Mammary microvascular endothelial cell (primary cell): ENCODE data around the gene TMEM185A. TPM values are rescaled to one million over a fixed set of nuclear protein-coding genes. Genes with fewer than 3 reads are reported as not detected.

Source experiments
- total RNA-seq: library from RNA; depleted of rRNA; stranded (reverse); fragments of >200 nt; gene quantifications from 2 replicates; pipeline ENCODE4 v1.2.3, GENCODE V29; 2015

Gene TMEM185A
- total RNA-seq, result 6.3 TPM in 2 replicates

DNA sequence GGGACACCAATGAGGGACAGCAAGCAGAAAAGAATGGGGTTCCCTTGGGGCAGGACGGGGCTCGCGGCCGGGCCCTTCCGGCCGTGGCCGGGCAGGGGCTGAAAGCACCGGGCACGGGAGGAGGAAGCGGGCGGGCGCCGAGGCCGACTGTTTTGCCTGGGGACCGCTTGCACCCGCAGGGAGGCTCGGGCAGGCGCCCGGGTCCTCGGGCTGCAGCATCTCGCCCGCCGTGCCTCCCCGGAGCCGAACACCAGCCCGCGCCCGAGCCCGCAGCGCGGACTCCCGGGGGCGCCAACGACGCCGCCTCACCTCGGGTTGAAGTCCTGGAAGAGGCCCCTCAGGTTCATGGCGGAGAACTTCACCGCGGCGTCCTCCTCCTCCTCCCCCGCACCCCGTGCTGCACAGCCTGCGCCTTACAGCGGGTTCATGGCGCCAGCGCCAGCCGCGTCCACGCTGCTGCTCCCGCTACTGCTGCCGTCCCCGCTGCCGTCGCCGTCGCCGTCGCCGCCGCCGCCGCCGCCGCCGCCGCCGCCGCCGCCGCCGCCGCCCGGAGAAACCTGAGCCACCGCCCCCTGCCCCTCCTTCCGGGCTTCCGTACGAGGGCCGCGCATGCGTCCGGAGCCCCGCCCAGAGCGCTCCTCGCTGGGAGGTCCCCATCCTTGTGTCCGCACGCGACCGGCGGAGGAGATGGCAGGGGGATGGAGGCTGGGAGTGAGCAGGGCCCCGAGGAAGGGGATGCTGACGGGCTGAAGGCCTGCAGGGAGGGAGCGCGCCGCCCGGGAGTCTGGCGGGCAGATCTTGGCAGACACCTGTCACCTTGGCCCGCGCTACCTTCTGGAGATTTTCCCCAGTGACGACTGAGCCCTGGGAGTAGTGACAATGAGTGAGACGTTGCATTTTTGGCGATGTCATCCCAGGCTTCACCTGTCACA, at the start of gene TMEM185A:
TSS of gene TMEM185A (minus strand) at position 559 of the 932 bp plus-strand sequence. CDS start at position 347, 212 bp downstream.

DNA sequence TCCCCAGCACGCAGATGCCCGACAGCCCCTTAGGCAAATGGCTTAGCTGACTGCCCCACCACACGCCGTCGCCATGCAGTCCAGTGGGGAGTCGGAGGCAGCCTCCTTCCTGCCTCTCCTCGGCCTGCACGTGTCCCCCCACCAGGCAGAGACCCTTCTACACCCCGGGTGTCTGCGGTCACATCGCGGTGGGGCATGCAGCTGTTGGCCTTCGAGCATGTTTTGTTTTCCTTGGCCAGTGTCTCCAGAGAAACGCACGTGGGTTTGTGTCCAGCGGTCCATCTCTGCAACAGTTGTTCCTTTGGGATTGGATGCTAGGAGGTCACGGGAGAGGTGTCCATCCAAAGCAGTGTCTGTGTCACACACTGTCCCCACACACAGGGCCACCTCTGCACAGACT, 36.4 kb downstream of the TMEM185A start, which contains the start of gene HSFX2:
TSS of gene HSFX2 (minus strand) at position 101 of the 400 bp plus-strand sequence. CDS start 614 bp downstream, outside the sequence.

DNA sequence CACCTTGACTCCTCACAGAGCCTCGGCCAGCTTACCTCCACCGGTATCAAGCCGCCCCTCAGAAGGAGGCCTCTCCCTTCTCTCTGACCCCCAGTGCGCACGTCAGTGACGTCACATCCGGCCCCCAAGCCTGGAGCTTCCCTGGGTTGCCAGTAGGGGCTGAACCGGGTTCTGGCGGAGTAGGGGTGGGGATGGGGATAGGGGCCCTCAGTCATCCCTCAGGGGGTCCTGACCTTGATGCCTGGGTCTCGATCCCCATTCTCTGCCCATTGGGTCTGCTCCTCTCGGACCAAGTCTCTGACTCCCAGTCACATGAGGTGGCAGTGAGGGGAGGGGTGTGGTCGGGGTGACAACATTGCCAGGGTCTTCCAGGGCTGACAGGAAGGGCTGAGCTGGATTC, 44.2 kb downstream of the TMEM185A start, which contains the start of gene MAGEA9B:
TSS of gene MAGEA9B (minus strand) at position 101 of the 400 bp plus-strand sequence. CDS start 4,280 bp downstream, outside the sequence.

DNA sequence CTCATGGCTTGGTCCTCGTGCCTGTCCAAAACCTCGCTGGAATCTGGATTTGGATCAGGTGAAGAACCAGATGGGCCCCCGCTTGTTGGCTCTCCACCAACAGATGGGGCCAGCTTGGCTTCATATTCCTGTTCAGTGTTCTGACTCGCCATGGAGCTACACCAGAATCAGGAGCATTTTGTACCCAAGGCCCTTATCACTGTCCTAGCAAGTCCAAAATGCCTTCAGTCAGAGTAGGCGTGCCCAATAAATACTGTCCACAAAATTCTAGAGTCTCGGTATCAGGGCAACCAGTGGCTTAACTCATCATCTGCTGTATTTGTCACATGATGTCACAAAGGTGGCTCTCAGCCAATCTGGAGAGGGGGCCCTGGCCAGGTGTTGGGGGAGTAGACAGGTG, 81.9 kb downstream of the TMEM185A start, which contains the start of gene HSFX3:
TSS of gene HSFX3 (minus strand) at position 224 of the 400 bp plus-strand sequence. CDS start at position 152, 72 bp downstream.

Other genes starting within 250 kb of the TMEM185A start
- 26.3 and 27.8 TPM in 2 replicates for gene IDS, start 126.5 kb downstream of the TMEM185A start, total RNA-seq
- gene EOLA1, start 90.8 kb downstream of the TMEM185A start, total RNA-seq, result 8.4 and 21.3 TPM in 2 replicates
- gene HSFX3, start 81.9 kb downstream of the TMEM185A start, total RNA-seq, result not detected in 2 replicates
- gene MAGEA9B, start 44.3 kb downstream of the TMEM185A start, total RNA-seq, result not detected in 2 replicates
- gene HSFX2, start 36.5 kb downstream of the TMEM185A start, total RNA-seq, result not detected in 2 replicates
- not detected in 2 replicates for gene MAGEA11, start 80.3 kb upstream of the TMEM185A start, total RNA-seq
- gene HSFX1, start 142.3 kb upstream of the TMEM185A start, total RNA-seq, result 0.07 TPM in 1 of 2 replicates, not detected in the other
- not detected in 2 replicates for gene MAGEA9, start 150.1 kb upstream of the TMEM185A start, total RNA-seq
- gene MAGEA8, start 249.4 kb upstream of the TMEM185A start, total RNA-seq, result not detected in 2 replicates